Endothelial cell of umbilical vein (primary cell): Measurements from ENCODE around the gene ZSWIM4. TPM values are rescaled to one million over a fixed set of nuclear protein-coding genes. Genes with fewer than 3 reads are reported as not detected.

Source experiments
- BruUV-seq: library from RNA; stranded (reverse); fragments of 400-500 nt; replicated peaks from 2 replicates; lab custom pipeline; 2021; lab: Mats Ljungman, UMichigan
- CTCF ChIA-PET: fragments of 300-600, 350-600 bp; sonication (Branson Sonifier 250); formaldehyde crosslinking; loops from one replicate; lab custom pipeline; 2021; ENCODE audit warnings: antibody characterized with exemption, inconsistent platforms; lab: Charles Lee
- POLR2A ChIA-PET: fragments of 300-600, 350-600 bp; sonication (Branson Sonifier 250); formaldehyde crosslinking; loops from one replicate; lab custom pipeline; 2021; ENCODE audit warnings: antibody characterized with exemption, inconsistent platforms; lab: Charles Lee
- DNase-seq: peaks from one replicate; pipeline ENCODE4 v3.0.0-alpha.2; 2011; ENCODE audit warnings: low read depth, low spot score
- FAIRE-seq: peaks from 2 replicates; lab custom pipeline; 2011; peaks lifted over from hg19 to GRCh38; lab: Jason Lieb, UNC
- H2AFZ ChIP-seq: 2 replicates; pipeline ENCODE4 v1.6.0; 2012; ENCODE audit warnings: low read depth, low read length, control low read depth, inconsistent platforms
- H3K27ac ChIP-seq: 2 replicates; pipeline ENCODE4 v1.5.1; 2011; ENCODE audit warnings: low read depth, mild to moderate bottlenecking, control low read depth, low read length, moderate library complexity; ENCODE audit not compliant: insufficient read depth
- H3K27me3 ChIP-seq, 2 experiments: 2 replicates each; pipeline versions ENCODE4 v1.6.0 to v1.6.1; 2011; ENCODE audit warnings: low read length in 2 of 2, mixed read lengths in 1 of 2; ENCODE audit not compliant: control insufficient read depth in 2 of 2, insufficient read depth in 2 of 2
- H3K36me3 ChIP-seq, 2 experiments: 2 replicates in 1 of 2; 3 replicates in 1 of 2; pipeline ENCODE4 v1.5.1; 2011; ENCODE audit warnings: low read length in 2 of 2, mild to moderate bottlenecking in 1 of 2, moderate library complexity in 1 of 2; ENCODE audit not compliant: control insufficient read depth in 2 of 2, insufficient read depth in 2 of 2; ENCODE audit errors: extremely low read depth in 1 of 2
- H3K4me1 ChIP-seq: 3 replicates; pipeline ENCODE4 v1.5.1; 2011; ENCODE audit warnings: mild to moderate bottlenecking, low read length; ENCODE audit not compliant: control insufficient read depth, insufficient read depth; ENCODE audit errors: extremely low read depth
- H3K4me2 ChIP-seq: 2 replicates; pipeline ENCODE4 v1.6.1; 2011; ENCODE audit warnings: low read length, control low read depth, mixed read lengths; ENCODE audit not compliant: insufficient read depth
- H3K4me3 ChIP-seq, 3 experiments: fragments of 200-600 bp in 1 of 3; sonication (generic), shearing (Covaris generic) in 1 of 3; replicated peaks in 1 of 3; 2 replicates each; pipeline ENCODE4 v1.5.1; 2011 to 2016; ENCODE audit warnings: control low read depth in 3 of 3, low read length in 3 of 3, mild to moderate bottlenecking in 2 of 3, inconsistent platforms in 1 of 3, low read depth in 1 of 3, moderate library complexity in 1 of 3; ENCODE audit not compliant: insufficient read depth in 1 of 3
- H3K79me2 ChIP-seq: 2 replicates; pipeline ENCODE4 v1.6.0; 2012; ENCODE audit warnings: low read length, inconsistent platforms; ENCODE audit not compliant: control insufficient read depth, insufficient read depth
- H3K9ac ChIP-seq: replicated peaks from 2 replicates; pipeline ENCODE3; 2011; ENCODE audit warnings: low read length, control low read depth; ENCODE audit not compliant: insufficient read depth; ENCODE audit errors: extremely low read depth
- H3K9me1 ChIP-seq: replicated peaks from 3 replicates; pipeline ENCODE4 v1.6.0; 2011; ENCODE audit warnings: mild to moderate bottlenecking, low read length; ENCODE audit not compliant: control insufficient read depth, insufficient read depth; ENCODE audit errors: extremely low read depth
- H3K9me3 ChIP-seq: replicated peaks from 2 replicates; pipeline ENCODE4 v1.5.1; 2012; ENCODE audit warnings: low read length, inconsistent platforms; ENCODE audit not compliant: control insufficient read depth, insufficient read depth
- H4K20me1 ChIP-seq: replicated peaks from 2 replicates; pipeline ENCODE3; 2011; ENCODE audit warnings: mild to moderate bottlenecking, low read length; ENCODE audit not compliant: control insufficient read depth, insufficient read depth; ENCODE audit errors: extremely low read depth
- EZH2 ChIP-seq: IDR thresholded peaks from 2 replicates; pipeline ENCODE4 v1.6.1; 2012; ENCODE audit warnings: borderline replicate concordance, low read depth, mild to moderate bottlenecking, moderate library complexity, low read length, inconsistent platforms; ENCODE audit not compliant: severe bottlenecking
- FOS ChIP-seq: IDR thresholded peaks from 2 replicates; pipeline ENCODE4 v1.6.1; 2011; ENCODE audit warnings: mild to moderate bottlenecking, low read length, moderate library complexity, borderline replicate concordance; ENCODE audit not compliant: insufficient read depth
- GATA2 ChIP-seq: IDR thresholded peaks from 2 replicates; pipeline ENCODE4 v1.7.0; 2011; ENCODE audit warnings: low read depth, mild to moderate bottlenecking, moderate library complexity, mixed read lengths, low read length; ENCODE audit not compliant: insufficient read length, insufficient read depth
- JUN ChIP-seq: IDR thresholded peaks from 2 replicates; pipeline ENCODE4 v1.6.1; 2011; ENCODE audit warnings: borderline replicate concordance, low read depth; ENCODE audit not compliant: insufficient read length, insufficient read depth
- MYC ChIP-seq: IDR thresholded peaks from one replicate; pipeline ENCODE4 v1.6.1; 2011; ENCODE audit warnings: mild to moderate bottlenecking, low read depth, low read length
- POLR2A ChIP-seq: IDR thresholded peaks from 2 replicates; pipeline ENCODE4 v1.6.1; 2012; ENCODE audit warnings: low read depth, mild to moderate bottlenecking, control low read depth, low read length
- POLR2AphosphoS5 ChIP-seq: IDR thresholded peaks from 2 replicates; pipeline ENCODE4 v1.6.1; 2012; ENCODE audit warnings: low read depth, mild to moderate bottlenecking, control low read depth, low read length, moderate library complexity; ENCODE audit not compliant: insufficient read depth
- dilution Hi-C: fragments of 300-500 bp; cut with MboI; formaldehyde crosslinking; loops from one replicate; pipeline ENCODE4 v1.15.0; 2019; ENCODE audit warnings: low sequenced_read_pairs; ENCODE audit not compliant: extremely low pct_ligation_motif_present
- intact Hi-C: fragments of 100-400 bp; cut with micrococcal nuclease; formaldehyde crosslinking; loops from one replicate; pipeline ENCODE4 v1.10.0; 2022
- polyA plus RNA-seq, 4 experiments: library from polyadenylated mRNA; depleted of rRNA in 3 of 4; stranded (reverse) in 3 of 4; unstranded in 1 of 4; fragments of >200 nt; gene quantifications; 2 replicates each; pipeline versions ENCODE4 v1.2.1 to v1.2.3, GENCODE V29; 2011 to 2012; ENCODE audit warnings: missing spikeins in 1 of 4
- total RNA-seq: library from RNA; stranded (reverse); gene quantifications from 2 replicates; pipeline ENCODE4 v1.2.3, GENCODE V29; 2021
- TF ChIP-seq, protein P1 (sequence below), 2 donors: IDR thresholded peaks; 1 replicate in 1 of 2; 2 replicates in 1 of 2; pipeline ENCODE4 v1.5.1; 2011; ENCODE audit warnings: low read length in 2 of 2, mild to moderate bottlenecking in 2 of 2, moderate library complexity in 2 of 2, control low read depth in 1 of 2, inconsistent platforms in 1 of 2, low read depth in 1 of 2; ENCODE audit not compliant: insufficient read depth in 1 of 2; ENCODE audit errors: extremely low read depth in 1 of 2
- TF ChIP-seq, protein P2 (sequence below): IDR thresholded peaks from 2 replicates; pipeline ENCODE4 v1.6.1; 2011; ENCODE audit not compliant: insufficient read depth, insufficient read length

ZSWIM4 gene
- total and polyA plus RNA-seq, 2 donors (not counting 3 experiments of a cell fraction or from before 2014, with no cell fraction given): 12.7 to 26.6 TPM

DNA sequence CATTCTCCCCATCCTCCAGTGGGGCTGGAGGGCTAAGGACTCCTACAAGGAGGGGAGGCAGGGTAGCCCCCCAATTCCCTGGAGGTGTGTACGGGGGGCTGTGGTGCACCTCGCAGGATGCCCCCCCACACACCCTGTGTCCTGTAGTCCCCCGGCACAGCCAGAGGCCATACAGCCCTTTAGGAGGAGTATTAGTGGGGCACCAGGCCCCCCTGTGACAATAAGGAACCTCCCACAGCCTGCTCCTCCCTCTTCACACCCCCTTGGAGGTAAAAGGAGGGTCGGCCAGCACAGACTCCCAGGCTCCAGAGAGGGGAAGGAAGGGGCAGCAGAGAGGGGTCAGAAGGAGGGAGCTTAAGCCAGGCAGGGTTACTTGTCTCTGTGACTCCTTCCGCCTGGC lies 81.6 kb downstream of the ZSWIM4 start, which contains the start of gene NANOS3:
TSS of gene NANOS3 (plus strand) at position 301 of the 400 bp plus-strand sequence. CDS start 115 bp downstream, outside the sequence.
- Histone ChIP-seq H3K79me2 (no peaks in the 10 kb centered on the region), H3K27me3 (no peaks in the 10 kb centered on the region), H3K4me3 (no peak within 1 kb of the TSS), H3K9ac (no peak within 1 kb of the TSS), H2AFZ (no peak within 1 kb of the TSS), H3K4me2 (no peak within 1 kb of the TSS), H3K36me3 (no peaks in the 10 kb centered on the region), H3K9me1 (no peaks in the 10 kb centered on the region), H3K9me3 (no peaks in the 10 kb centered on the region), H4K20me1 (no peaks in the 10 kb centered on the region), H3K27ac (no peak within 1 kb of the TSS), H3K4me1 (peaks cover 5% of the 10 kb centered on the region)
- FAIRE-seq (no peak), DNase-seq (no peak)
- CTCF ChIA-PET: interaction anchor here (1.1 to 8.1 kb wide), 4 partner anchors 155 to 260 kb away, joined by 4 to 74 read pairs (median 14); partner anchors contain the start of genes ASF1B, IL27RA and MISP3
- BruUV-seq: no TSS peak
- TF ChIP-seq GATA2: no peak
- no peak for TF ChIP-seq EZH2
- TF ChIP-seq POLR2A: no peak
- TF ChIP-seq MYC: no peak
- no peak for TF ChIP-seq FOS
- TF ChIP-seq JUN: no peak
- TF ChIP-seq POLR2AphosphoS5: no peak
- TF ChIP-seq, protein P1, sequence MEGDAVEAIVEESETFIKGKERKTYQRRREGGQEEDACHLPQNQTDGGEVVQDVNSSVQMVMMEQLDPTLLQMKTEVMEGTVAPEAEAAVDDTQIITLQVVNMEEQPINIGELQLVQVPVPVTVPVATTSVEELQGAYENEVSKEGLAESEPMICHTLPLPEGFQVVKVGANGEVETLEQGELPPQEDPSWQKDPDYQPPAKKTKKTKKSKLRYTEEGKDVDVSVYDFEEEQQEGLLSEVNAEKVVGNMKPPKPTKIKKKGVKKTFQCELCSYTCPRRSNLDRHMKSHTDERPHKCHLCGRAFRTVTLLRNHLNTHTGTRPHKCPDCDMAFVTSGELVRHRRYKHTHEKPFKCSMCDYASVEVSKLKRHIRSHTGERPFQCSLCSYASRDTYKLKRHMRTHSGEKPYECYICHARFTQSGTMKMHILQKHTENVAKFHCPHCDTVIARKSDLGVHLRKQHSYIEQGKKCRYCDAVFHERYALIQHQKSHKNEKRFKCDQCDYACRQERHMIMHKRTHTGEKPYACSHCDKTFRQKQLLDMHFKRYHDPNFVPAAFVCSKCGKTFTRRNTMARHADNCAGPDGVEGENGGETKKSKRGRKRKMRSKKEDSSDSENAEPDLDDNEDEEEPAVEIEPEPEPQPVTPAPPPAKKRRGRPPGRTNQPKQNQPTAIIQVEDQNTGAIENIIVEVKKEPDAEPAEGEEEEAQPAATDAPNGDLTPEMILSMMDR (IDR thresholded peaks at IDR 0.05; ENCODE audit: extremely low read depth in 1 of 2, insufficient read depth in 1 of 2, low read depth in 1 of 2, low read length in 2 of 2): no peak
- TF ChIP-seq, protein P2, sequence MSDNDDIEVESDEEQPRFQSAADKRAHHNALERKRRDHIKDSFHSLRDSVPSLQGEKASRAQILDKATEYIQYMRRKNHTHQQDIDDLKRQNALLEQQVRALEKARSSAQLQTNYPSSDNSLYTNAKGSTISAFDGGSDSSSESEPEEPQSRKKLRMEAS: no peak
- intact Hi-C loops (no loop called here), dilution Hi-C loops (no loop called here)
- POLR2A ChIA-PET: no interaction called here
